22Rv1 (cell line): ENCODE results near the gene RFX3.

Experiments used
- ZFX ChIP-seq: fragments of 450-650 bp; IDR thresholded peaks from 2 replicates; pipeline ENCODE4 v1.6.1; 2017; ENCODE audit warnings: antibody characterized with exemption, borderline replicate concordance
- TF ChIP-seq, protein P1 (sequence below): fragments of 450-650 bp; IDR thresholded peaks from 2 replicates; pipeline ENCODE4 v1.5.1; 2017; ENCODE audit warnings: mild to moderate bottlenecking

DNA sequence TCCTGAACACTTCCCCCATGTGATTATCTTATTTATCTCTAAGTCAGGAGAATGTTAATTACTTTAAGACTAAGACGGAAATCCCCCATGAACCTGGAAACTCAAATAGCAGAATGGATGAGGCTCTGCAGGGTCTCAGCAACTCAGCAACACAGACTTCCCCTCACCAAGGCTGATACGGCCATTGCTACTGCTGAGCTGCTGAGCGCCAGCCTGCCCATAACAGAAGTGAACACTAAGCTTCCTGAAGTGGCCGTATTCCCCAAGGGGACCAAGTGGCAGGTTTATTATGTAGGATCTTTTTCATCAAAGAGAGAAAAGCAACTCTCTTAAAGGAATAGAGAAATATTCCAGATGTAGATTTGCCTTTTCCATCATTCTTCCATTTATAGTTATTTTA, 311.1 kb downstream of the RFX3 start:
- TF ChIP-seq, protein P1, sequence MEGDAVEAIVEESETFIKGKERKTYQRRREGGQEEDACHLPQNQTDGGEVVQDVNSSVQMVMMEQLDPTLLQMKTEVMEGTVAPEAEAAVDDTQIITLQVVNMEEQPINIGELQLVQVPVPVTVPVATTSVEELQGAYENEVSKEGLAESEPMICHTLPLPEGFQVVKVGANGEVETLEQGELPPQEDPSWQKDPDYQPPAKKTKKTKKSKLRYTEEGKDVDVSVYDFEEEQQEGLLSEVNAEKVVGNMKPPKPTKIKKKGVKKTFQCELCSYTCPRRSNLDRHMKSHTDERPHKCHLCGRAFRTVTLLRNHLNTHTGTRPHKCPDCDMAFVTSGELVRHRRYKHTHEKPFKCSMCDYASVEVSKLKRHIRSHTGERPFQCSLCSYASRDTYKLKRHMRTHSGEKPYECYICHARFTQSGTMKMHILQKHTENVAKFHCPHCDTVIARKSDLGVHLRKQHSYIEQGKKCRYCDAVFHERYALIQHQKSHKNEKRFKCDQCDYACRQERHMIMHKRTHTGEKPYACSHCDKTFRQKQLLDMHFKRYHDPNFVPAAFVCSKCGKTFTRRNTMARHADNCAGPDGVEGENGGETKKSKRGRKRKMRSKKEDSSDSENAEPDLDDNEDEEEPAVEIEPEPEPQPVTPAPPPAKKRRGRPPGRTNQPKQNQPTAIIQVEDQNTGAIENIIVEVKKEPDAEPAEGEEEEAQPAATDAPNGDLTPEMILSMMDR, result no peak
- TF ChIP-seq ZFX, result no peak
